Hepatocyte (in vitro differentiated cells): ENCODE measurements around the gene MAST2. TPM values are rescaled to one million over a fixed set of nuclear protein-coding genes. Genes with fewer than 3 reads are reported as not detected.
"Not testable (repeated sequence)": the region's sequence is repeated elsewhere in the genome, so short reads cannot be mapped to it uniquely, and the experiment has no call there.

Experiments
- DNase-seq: peaks from one replicate; pipeline ENCODE4 v3.0.0-alpha.2; 2016; ENCODE audit warnings: low spot score
- H2AFZ ChIP-seq: fragments of 200-600 bp; sonication (generic); 2 replicates; pipeline ENCODE4 v1.6.0; 2016; ENCODE audit warnings: antibody characterized with exemption, mild to moderate bottlenecking
- H3K27ac ChIP-seq: fragments of 200-600 bp; sonication (generic); 2 replicates; pipeline ENCODE4 v1.5.1; 2016; ENCODE audit warnings: mild to moderate bottlenecking
- H3K27me3 ChIP-seq: fragments of 200-600 bp; sonication (generic); 2 replicates; pipeline ENCODE4 v1.6.1; 2016
- H3K36me3 ChIP-seq: fragments of 200-600 bp; sonication (generic); replicated peaks from 2 replicates; pipeline ENCODE4 v1.5.1; 2016; ENCODE audit warnings: low read depth; ENCODE audit not compliant: insufficient read depth
- H3K4me1 ChIP-seq: fragments of 200-600 bp; sonication (generic); 2 replicates; pipeline ENCODE4 v1.5.1; 2016; ENCODE audit warnings: mild to moderate bottlenecking, moderate library complexity; ENCODE audit not compliant: insufficient read depth
- H3K4me2 ChIP-seq: fragments of 200-600 bp; sonication (generic); 2 replicates; pipeline ENCODE4 v1.6.0; 2016
- H3K4me3 ChIP-seq: fragments of 200-600 bp; sonication (generic); 2 replicates; pipeline ENCODE4 v1.5.1; 2016; ENCODE audit warnings: mild to moderate bottlenecking
- H3K79me2 ChIP-seq: fragments of 200-600 bp; sonication (generic); 2 replicates; pipeline ENCODE4 v1.6.0; 2017; ENCODE audit warnings: mild to moderate bottlenecking
- H3K9me2 ChIP-seq: fragments of 200-600 bp; sonication (generic); replicated peaks from 2 replicates; pipeline ENCODE4 v1.6.0; 2017; ENCODE audit warnings: mild to moderate bottlenecking; ENCODE audit not compliant: insufficient read depth
- H3K9me3 ChIP-seq: fragments of 200-600 bp; sonication (generic); 2 replicates; pipeline ENCODE4 v1.5.1; 2016; ENCODE audit warnings: low read depth, mild to moderate bottlenecking
- H4K20me1 ChIP-seq: fragments of 200-600 bp; sonication (generic); 2 replicates; pipeline ENCODE4 v1.6.0; 2016; ENCODE audit warnings: mild to moderate bottlenecking; ENCODE audit not compliant: insufficient read depth, poor library complexity, severe bottlenecking
- CTCF ChIP-seq: fragments of 200-600 bp; sonication (generic); IDR thresholded peaks from 2 replicates; pipeline ENCODE4 v1.5.1; 2016; ENCODE audit warnings: antibody characterized with exemption, mild to moderate bottlenecking; ENCODE audit not compliant: poor library complexity
- EZH2 ChIP-seq: fragments of 200-600 bp; sonication (generic); IDR thresholded peaks from 2 replicates; pipeline ENCODE4 v1.6.1; 2016; ENCODE audit warnings: antibody characterized with exemption, mild to moderate bottlenecking, borderline replicate concordance
- EZH2phosphoT487 ChIP-seq: fragments of 200-600 bp; sonication (generic); IDR thresholded peaks from one replicate; pipeline ENCODE4 v1.6.1; 2018; ENCODE audit warnings: antibody characterized with exemption, mild to moderate bottlenecking, low read depth, moderate library complexity; ENCODE audit not compliant: unreplicated experiment, severe bottlenecking
- WGBS: methylation state at CpG from one replicate; pipeline ENCODE4 v1.1.6; 2016; ENCODE audit warnings: low lambda C conversion rate; ENCODE audit errors: missing lambda C conversion rate; 5-methylcytosine and 5-hydroxymethylcytosine counted together
- polyA plus RNA-seq: library from polyadenylated mRNA; unstranded; fragments of >200 nt; fragmentation: Nextera tagmentation; extraction: Ambion mirVana; gene quantifications from 2 replicates; pipeline ENCODE4 v1.2.1, GENCODE V29; 2016
- total RNA-seq: library from RNA; depleted of rRNA; stranded (reverse); fragments of >200 nt; gene quantifications from 2 replicates; pipeline ENCODE4 v1.2.3, GENCODE V29; 2014

The MAST2 gene
- total and polyA plus RNA-seq, 2 experiments from 2014 or later = 25.8 to 33.5 TPM

DNA sequence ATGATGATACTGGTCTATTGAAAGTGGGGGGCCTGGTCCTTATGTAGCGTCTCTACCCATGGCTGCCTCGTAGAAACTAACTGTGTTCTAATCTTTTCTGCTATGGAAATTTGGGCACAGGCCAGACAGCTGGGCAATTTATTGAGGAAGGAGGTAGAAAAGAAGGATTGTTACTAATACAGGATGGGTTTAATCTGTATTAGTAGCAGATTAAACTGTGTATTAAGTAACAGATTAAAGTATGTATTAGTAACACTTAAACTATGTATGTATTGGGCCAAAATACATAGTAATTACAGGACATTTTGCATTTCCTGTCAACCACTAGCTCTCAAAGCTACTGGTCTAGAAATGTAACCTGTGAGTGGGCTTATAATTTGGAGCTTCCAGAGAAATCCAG lies 142.0 kb downstream of the MAST2 start:
- Histone ChIP-seq H3K4me1 (no peaks in the 10 kb centered on the region), H3K36me3 (no peaks in the 10 kb centered on the region), H3K27ac (no peak overlapping the region), H3K4me3 (no peak overlapping the region), H2AFZ (no peak overlapping the region), H3K9me2 (no peaks in the 10 kb centered on the region), H4K20me1 (no peaks in the 10 kb centered on the region), H3K27me3 (no peaks in the 10 kb centered on the region), H3K4me2 (no peak overlapping the region), H3K79me2 (peaks cover 14% of the 10 kb centered on the region), H3K9me3 (no peaks in the 10 kb centered on the region)
- no peak for DNase-seq
- no peak for TF ChIP-seq EZH2
- TF ChIP-seq EZH2phosphoT487 = no peak
- no peak for TF ChIP-seq CTCF
- WGBS = 55% methylated on average over 2 of the region's 2 CpGs

GRCh38 chr1:45949462-45949861 lies 146.1 kb downstream of the MAST2 start:
- H3K27ac ChIP-seq, H4K20me1 ChIP-seq, H3K4me3 ChIP-seq, H3K36me3 ChIP-seq, DNase-seq, H3K9me3 ChIP-seq, H3K27me3 ChIP-seq, H3K4me2 ChIP-seq, H3K9me2 ChIP-seq, H3K79me2 ChIP-seq, H2AFZ ChIP-seq: not testable (repeated sequence)
- WGBS = 73% methylated on average over 2 of the region's 2 CpGs
- peaks cover 25% of the 10 kb centered on the region for H3K4me1 ChIP-seq

GRCh38 chr1:45952072-45952471 lies 148.7 kb downstream of the MAST2 start:
- Histone ChIP-seq H3K4me2 (no peak overlapping the region), H2AFZ (no peak overlapping the region)

More at GRCh38 chr1:45952072-45952471, 148.7 kb downstream of the MAST2 start:
- Histone ChIP-seq H3K79me2 (peaks cover 3% of the 10 kb centered on the region), H3K27me3 (no peaks in the 10 kb centered on the region), H3K4me3 (no peak overlapping the region), H3K36me3 (no peaks in the 10 kb centered on the region), H3K9me3 (no peaks in the 10 kb centered on the region), H3K27ac (peak overlapping the region; percentile 92), H3K4me1 (peaks cover 25% of the 10 kb centered on the region), H3K9me2 (no peaks in the 10 kb centered on the region), H4K20me1 (no peaks in the 10 kb centered on the region)
- DNase-seq = no peak
- 90% methylated on average over 2 of the region's 2 CpGs for WGBS
- TF ChIP-seq CTCF (no peak), EZH2 (no peak), EZH2phosphoT487 (no peak)
